Measurements from ENCODE around the gene TCHH. TPM values are rescaled to one million over a fixed set of nuclear protein-coding genes. Genes with fewer than 3 reads are reported as not detected.

TCHH gene
- total RNA-seq, 4 donors from 2014 or later, result 0.13 TPM; not detected in 3

DNA sequence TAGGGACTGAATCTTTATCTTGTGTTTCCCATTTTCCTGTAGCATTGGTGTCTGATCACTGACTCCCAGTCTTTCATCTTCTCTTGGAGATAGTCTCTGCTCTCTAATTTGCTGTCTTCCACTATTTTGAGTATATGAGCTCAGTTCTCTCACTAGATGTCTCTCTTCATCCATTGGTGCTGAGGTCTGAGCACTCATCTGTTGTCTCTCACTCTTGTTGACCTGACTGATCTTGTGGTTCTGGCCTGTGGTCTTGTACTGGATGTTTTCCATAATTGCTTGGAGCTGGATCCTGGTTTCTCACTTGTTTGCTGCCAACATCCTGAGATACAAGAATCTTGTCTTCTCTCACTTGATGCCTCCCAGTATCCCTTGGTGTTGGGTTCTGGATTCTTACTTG is 53.3 kb downstream of the TCHH start:
- peaks cover 0 to 24% (median 0%) of the 10 kb centered on the region in 3 donors for H3K27me3 ChIP-seq
- in situ Hi-C loops (cut with MboI; ENCODE audit: low sequenced_read_pairs in 4 of 4), result no loop called here
- no peaks in the 10 kb centered on the region for H3K36me3 ChIP-seq
- no peak overlapping the region for H3K4me3 ChIP-seq
- no peaks in the 10 kb centered on the region for H3K4me1 ChIP-seq
- no peak for DNase-seq
- H3K27ac ChIP-seq, result no peak overlapping the region
- H3K9me3 ChIP-seq, result no peaks in the 10 kb centered on the region
- intact Hi-C loops (cut with DNase I; ENCODE audit: low total_unique reads), result no loop called here
- ATAC-seq, result no peak
- TF ChIP-seq, protein P1, sequence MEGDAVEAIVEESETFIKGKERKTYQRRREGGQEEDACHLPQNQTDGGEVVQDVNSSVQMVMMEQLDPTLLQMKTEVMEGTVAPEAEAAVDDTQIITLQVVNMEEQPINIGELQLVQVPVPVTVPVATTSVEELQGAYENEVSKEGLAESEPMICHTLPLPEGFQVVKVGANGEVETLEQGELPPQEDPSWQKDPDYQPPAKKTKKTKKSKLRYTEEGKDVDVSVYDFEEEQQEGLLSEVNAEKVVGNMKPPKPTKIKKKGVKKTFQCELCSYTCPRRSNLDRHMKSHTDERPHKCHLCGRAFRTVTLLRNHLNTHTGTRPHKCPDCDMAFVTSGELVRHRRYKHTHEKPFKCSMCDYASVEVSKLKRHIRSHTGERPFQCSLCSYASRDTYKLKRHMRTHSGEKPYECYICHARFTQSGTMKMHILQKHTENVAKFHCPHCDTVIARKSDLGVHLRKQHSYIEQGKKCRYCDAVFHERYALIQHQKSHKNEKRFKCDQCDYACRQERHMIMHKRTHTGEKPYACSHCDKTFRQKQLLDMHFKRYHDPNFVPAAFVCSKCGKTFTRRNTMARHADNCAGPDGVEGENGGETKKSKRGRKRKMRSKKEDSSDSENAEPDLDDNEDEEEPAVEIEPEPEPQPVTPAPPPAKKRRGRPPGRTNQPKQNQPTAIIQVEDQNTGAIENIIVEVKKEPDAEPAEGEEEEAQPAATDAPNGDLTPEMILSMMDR (IDR thresholded peaks at IDR 0.05 in 4 of 5, conservative IDR thresholded peaks at IDR 0.05 in 1 of 5), result no peak
- TF ChIP-seq POLR2A (IDR thresholded peaks at IDR 0.05), result no peak

Other genes starting within 250 kb of the TCHH start
- 10 to 100 TPM in 1 of 4 donors, 1 to 10 TPM in 3; 7.7 to 21.8 (median 9.6) TPM for gene THEM4, start 205.9 kb downstream of the TCHH start, total RNA-seq
- 10 to 100 TPM in 3 of 4 donors, 1 to 10 TPM in 1; 6.4 to 60.3 (median 28.0) TPM for gene S100A10, start 121.6 kb downstream of the TCHH start, total RNA-seq
- gene S100A11, start 78.4 kb downstream of the TCHH start, total RNA-seq, result 10 to 100 TPM in 3 of 4 donors, 1 to 10 TPM in 1; 8.4 to 66.2 (median 29.8) TPM
- gene TCHHL1, start 26.4 kb downstream of the TCHH start, total RNA-seq, result not detected
- gene RPTN, start 43.8 kb upstream of the TCHH start, total RNA-seq, result not detected
- gene HRNR, start 108.7 kb upstream of the TCHH start, total RNA-seq, result not detected
- not detected for gene FLG, start 209.8 kb upstream of the TCHH start, total RNA-seq
- not detected for gene FLG2, start 244.6 kb upstream of the TCHH start, total RNA-seq

Measured in gastrocnemius medialis (tissue), 4 donors.